GM21390 (cell line): ENCODE measurements around the gene ZIC3.
"Not testable (repeated sequence)": the region's sequence is repeated elsewhere in the genome, so short reads cannot be mapped to it uniquely, and the experiment has no call there.

Source experiments
- ATAC-seq: cut with Tn5 transposase; IDR thresholded peaks from one replicate; pipeline ENCODE4 v1.9.1; 2021; ENCODE audit not compliant: unreplicated experiment

The ZIC3 gene

GRCh38 chrX:137565921-137566745 lies at the start of gene ZIC3:
TSS of gene ZIC3 (plus strand) at chrX:137566127. CDS start at chrX:137566692, 565 bp downstream.
- ATAC-seq = no peak

- ATAC-seq = no peak
Measured at GRCh38 chrX:137519459-137519858, 46.5 kb upstream of the ZIC3 start.

GRCh38 chrX:137545711-137546651 lies 19.9 kb upstream of the ZIC3 start:
- ATAC-seq = no peak

DNA sequence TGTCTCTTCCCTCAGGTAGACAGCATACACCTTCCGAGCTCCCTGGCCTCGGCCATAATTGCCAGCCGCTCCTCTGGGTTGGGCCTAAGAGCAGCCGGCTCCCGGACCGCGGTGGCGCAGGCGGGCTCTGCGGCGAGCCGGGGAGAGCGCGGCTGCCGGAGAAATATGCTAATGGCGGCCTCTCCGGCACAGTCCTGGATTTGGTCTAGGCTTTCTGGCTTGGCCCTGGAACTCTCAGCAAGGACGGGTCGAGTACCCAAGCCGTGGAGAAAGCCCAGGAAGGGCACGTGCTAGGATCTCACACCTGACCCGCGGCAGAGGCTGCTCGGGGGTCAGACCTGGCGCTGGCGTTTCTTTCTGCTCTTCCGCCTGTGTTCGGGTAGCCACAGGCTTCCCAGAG lies 18.6 kb upstream of the ZIC3 start:
- ATAC-seq = no peak

DNA sequence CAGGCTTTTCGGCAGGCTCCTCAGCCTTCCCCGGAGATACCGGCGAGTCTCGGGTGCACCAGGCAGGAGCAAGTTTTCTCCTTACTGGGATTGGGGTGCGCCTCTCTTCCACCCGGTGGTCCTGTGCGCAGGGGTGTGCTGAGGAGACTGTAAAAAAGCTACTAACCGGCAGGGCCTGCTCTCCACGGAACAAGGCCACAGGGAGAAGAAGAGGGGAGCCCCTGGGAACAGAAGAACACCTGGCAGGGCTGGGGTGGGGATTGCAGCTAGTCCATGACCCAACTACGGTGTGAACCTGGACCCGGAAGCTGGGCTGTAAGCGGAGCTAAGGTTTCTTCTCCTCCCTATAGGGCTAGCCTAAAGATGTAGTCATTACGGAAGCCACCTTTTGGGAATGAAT lies 17.7 kb upstream of the ZIC3 start:
- ATAC-seq = no peak

- no peak for ATAC-seq
Measured at GRCh38 chrX:137549073-137549472, 16.9 kb upstream of the ZIC3 start.

- ATAC-seq = no peak
Measured at GRCh38 chrX:137549851-137550664, 15.9 kb upstream of the ZIC3 start.

- ATAC-seq = no peak
Measured at GRCh38 chrX:137550665-137551261, 15.2 kb upstream of the ZIC3 start.

GRCh38 chrX:137552098-137552497 lies 13.8 kb upstream of the ZIC3 start:
- ATAC-seq = not testable (repeated sequence)

- no peak for ATAC-seq
Measured at GRCh38 chrX:137562096-137562495, 3.8 kb upstream of the ZIC3 start.

DNA sequence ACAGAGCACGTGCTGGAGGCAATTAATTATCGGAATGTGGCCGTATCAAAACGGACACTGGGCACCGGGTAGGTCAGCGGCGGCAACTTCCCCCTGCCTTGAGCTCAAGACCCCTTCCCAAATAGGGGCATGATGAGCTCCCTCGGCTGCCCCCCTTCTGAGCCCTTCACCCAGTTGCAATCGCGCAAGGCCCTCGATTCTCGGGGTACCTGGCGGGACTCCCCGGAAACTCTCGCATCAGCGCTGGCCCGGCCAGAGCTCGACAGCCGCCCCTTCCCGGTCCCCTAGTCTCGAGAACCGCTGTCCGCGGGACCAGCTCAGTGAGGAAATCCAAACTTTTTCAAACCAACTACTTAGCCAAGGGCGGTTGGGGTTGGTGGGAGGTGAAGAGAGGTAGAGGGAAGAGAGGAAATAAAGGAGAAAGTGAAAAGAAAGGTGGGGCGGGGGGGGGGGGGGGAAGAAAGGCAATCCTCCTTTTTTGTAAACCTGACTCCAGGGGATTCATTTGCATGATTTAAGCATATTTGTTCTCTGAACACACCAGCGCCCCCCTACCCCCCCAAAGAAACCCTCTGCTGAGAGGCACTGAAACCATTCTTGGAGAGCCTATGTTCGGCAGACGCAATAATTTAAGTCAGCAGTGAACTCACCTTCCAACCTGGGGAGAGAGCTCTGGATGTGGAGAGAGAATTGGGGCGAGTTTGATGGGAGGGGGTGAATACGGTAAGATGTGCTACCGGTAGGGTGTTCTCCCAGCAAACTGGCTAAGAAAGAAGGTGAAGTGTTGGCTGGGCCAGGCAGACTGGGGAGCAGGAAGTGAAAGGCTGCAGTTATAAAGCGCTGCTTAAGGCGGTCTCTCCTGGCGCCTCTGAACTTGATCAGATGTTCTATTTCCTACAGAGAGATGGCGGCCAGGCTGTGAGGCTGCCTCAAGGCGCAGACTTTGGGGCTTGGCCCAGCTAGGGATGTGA lies 2.0 kb upstream of the ZIC3 start:
- ATAC-seq = no peak

DNA sequence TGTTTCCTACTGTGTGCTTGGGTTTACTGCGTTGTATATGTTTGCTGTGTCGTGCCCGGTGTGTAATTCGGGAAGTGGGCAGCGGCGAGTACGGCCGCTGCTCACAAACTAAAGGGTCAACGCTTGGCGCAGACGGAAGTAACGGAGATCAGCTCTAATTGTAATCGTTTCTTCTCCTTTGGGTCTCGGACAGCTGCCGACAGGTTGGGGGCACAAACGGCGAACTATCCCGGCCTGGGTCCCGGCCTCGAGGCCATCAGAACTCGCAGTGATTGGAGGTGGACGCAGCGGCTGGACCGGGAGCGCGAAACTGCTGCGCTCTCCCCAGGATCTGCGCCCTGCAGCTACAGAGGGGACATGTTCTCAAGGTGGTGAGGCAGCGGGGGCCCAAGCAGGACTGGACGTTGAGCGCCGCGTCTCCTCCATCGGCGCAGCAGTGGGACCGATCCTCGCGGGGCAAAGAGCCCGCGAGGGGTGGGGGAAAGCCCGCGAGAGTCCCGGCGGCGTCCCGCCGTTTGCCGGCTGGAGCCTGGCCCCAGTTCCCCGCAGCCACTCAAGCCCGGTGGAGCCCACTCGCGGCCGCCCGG lies 516 bp upstream of the ZIC3 start:
- no peak for ATAC-seq

DNA sequence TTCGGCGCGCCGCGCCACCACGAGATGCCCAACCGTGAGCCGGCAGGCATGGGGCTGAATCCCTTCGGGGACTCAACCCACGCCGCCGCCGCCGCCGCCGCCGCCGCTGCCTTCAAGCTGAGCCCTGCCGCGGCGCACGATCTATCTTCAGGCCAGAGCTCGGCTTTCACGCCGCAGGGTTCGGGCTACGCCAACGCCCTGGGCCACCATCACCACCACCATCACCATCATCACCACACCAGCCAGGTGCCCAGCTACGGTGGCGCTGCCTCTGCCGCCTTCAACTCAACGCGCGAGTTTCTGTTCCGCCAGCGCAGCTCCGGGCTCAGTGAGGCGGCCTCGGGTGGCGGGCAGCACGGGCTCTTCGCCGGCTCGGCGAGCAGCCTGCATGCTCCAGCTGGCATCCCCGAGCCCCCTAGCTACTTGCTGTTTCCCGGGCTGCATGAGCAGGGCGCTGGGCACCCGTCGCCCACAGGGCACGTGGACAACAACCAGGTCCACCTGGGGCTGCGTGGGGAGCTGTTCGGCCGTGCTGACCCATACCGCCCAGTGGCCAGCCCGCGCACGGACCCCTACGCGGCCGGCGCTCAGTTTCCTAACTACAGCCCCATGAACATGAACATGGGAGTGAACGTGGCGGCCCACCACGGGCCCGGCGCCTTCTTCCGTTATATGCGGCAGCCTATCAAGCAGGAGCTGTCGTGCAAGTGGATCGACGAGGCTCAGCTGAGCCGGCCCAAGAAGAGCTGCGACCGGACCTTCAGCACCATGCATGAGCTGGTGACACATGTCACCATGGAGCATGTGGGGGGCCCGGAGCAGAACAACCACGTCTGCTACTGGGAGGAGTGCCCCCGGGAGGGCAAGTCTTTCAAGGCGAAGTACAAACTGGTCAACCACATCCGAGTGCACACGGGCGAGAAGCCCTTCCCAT lies 1.1 kb downstream of the ZIC3 start:
- ATAC-seq = no peak

- no peak for ATAC-seq
Measured at GRCh38 chrX:137567682-137568232, 1.8 kb downstream of the ZIC3 start.

DNA sequence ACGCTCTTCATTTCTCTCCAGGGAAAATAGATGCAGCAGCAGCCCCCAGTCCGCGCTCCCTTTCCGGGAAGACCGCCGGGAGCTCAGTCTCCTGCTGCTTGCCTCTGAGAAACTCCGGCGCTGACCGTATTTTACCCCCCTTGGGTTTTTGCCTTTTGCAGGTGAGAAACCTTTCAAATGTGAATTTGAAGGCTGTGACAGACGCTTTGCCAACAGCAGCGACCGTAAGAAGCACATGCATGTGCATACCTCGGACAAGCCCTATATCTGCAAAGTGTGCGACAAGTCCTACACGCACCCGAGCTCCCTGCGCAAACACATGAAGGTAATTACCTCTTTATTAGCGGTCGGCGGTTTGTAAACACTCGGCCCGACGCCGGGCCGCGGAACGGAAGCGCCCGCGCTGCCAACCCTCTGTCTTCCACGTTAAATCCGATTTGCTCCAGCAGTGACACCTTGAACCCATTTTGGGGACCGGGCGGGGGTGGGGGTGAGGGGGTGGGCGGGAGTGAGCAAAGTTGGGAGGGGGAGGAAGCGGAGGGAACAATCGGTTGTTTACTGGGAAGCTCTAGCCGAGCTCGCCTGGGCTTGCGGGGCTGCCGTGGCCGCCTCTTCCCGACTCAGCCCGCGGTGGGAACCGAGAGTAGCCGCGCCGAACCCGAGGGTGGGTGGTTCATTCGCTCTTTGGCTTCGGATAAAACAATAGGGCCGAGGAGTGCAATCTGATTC lies 3.0 kb downstream of the ZIC3 start:
- ATAC-seq = no peak

- ATAC-seq = no peak
Measured at GRCh38 chrX:137569470-137569891, 3.6 kb downstream of the ZIC3 start.
